Measurements from ENCODE around the gene RDH14.

The RDH14 gene

DNA sequence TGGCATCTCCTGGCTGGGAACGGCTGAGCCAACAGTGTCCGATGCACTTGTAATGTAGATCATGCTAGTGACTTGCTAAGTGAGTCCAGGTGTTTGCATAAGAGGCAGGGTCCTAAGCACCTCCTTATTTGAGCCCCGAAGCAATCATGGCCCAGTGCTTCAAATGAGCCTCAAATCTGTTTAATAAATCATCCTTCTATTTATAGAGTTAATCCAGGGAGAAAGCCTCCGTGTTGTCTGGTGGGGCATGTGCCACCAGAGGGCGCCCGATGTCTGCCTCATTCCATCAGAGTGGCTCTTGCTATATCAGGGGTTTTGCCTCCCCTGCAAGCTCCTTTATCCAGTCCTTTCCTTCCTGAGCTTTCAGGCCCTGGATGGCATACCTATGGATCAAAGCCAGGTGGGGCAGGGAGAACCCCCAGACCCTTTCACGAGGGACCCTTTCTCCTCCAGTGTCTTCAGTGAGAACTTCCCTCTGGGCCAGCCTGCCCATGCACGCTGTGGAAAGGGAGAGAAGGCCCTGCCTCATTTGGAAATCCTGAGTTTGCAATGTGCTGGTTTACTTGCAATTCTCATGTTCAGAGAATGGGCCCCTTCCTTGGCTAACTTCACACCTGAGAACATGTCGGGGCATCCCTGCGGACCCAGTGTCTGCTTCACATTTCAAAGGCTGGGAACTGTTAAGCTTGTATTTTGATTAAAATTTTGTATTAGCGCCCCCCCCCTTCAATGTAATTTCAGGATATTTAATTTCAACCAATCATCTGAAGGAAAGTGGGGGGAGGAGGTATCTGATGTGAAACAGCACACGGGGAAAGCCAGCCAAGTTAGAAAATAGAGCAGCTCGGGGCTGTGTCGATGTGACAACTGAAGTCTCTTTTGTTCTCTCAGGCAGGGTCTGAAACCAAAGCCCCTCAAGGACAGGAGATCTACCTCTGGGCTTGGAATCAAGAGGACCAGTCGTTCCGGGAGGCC, 39.7 kb downstream of the RDH14 start:
- DNase-seq (ENCODE audit: low read depth in 2 of 2): peak; percentile 45 to 53

DNA sequence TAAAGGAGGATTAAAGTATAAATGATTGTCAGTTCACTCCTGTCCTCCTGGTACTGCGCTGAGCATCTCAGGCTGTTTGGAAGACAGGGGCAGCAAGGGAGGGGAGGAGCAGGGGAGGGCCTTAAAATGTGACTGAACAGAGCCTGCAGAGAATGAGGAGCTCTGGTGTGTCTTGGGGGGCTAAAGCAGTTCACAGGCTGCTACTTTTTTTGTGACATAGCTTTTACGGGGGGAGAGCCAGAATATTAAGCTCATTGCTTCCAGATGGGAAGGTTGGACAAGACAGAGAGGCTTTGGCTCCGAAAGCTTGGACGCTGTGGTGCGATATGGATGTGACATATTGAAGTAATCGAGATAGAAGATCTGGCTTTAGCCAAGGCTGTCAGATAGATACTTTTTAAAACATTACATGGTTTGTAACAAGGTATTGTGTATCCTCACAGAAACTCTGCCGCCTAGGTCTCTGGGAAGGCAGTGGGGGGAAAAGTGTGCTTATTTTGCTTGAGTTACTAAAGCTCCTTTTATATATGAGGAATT, 40.5 kb downstream of the RDH14 start:
- no peak for DNase-seq (ENCODE audit: low read depth in 2 of 2)

DNA sequence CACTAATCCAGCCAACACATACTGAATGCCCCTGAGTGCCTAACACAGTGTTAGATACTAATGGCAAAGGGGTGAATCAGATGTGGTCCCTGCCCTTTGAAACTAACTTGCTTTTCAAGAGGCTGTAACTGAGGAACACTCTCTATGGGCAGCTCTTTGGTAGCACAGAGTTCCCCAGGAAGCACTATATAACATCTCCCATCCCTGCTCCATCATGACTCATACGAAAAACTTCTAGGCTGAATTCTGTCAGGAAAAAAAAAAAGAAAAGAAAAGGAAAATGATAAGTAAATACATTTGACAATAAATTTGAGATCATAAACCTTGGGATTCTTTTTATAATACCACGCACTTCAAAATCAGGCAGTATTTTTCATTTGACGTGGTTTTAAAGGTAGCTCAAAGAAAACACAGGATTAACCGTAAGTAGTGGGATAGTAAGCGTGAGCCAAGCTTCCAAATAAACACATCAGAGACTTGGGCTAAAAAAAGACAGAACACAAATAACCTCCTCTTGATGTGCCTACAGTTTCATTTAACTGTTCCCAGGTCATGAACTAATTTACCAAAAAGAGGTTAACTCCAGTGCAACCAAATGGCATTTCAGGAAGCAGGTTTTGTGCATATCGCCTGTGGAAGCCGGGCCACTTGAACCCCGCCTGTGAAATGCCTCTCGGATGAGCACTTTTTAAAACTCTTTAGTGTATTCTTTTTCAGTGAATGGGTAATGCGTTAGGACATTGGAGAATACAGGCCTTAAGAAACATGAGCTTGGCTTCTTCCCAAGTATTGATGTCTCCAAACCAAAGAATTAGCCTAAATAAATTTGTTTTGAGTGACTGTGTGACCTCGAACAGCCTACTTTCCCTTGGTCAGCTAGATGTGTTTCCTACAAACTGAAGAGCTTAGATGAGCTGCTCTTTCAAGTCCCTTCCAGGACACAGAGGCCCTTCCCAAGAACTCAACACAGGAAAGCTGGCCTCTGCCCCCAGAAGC, 42.0 kb downstream of the RDH14 start:
- no peak for DNase-seq (ENCODE audit: low read depth in 2 of 2)

DNA sequence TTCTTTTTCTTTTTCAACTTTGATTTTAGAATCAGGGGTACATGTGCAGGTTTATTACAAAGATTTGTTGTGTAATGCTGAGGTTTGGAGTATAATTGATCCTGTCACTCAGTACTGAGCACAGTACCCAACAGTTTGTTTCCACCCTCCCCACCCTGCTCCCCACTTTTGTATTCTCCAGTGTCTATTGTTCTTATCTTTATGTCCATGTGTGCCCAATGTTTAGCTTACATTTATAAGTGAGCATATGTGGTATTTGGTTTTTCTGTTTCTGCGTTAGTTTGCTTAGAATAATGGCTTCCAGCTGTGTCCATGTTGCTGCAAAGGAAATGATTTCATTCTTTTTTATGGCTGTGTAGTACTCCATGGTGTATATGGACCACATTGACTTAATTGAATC, 43.1 kb downstream of the RDH14 start:
- no peak for DNase-seq (ENCODE audit: low read depth in 2 of 2)

DNA sequence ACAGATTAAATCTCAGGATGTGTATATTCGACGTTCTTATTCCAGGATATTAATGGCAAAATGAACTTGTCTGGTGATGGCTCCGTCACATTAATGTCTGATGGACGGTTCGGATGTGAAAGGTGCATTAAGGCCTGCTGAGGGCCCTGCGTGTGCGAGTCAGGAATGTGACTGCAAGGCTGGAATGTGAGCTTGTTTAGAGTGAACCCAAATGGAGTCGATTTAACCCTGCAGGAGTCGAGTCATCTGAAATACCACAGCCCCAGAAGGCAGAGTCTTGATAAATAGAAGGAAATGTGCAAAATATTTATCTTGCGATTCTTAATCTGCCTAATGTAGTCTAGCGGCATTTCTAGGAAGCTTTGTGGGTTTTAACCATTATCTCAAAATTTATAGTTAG, 44.3 kb downstream of the RDH14 start:
- DNase-seq (ENCODE audit: low read depth in 2 of 2): no peak

DNA sequence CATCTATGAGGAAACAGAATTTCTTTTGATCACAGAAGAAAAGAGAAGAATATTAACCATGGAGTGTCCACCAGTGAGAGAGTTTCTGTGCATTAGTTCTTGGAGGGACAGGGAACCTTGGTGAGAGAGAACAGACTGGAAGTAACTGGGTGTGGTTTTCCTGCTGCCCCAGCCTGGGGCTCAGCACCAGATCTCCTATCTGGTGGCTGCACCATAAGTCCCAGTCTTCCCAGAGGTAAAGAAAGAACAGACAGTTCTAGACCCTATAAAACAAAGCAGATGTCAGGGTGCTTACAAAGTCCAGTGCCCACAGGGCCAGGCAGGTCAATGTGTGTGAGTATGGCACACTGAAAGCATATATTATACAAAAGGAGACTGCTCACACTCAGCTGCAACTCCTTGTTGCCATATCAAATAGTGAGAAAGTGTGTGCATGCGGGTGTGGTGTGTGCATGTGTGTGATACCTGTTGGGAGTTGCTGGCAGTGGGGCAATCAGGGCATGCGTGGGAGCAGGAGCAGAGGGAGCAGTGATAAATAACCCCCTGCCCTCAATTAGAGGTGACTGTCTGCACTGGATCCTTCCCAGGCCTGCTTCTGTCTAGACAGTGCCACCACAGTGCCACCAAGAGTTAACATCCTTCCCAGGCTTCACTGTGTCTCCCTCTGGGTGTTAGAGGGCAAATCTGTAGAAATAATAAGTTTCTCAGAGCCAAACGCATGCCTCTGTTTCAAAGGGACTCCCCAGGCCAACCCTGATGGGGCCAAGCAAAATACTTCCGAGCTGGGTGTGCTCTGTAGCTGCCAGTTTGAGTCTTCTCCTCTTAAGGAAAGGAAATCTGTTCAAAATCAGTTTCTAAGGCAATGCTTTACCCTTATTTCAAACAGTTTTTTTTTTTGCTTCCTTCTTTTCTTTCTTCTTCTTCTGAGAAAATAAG, 45.7 kb downstream of the RDH14 start:
- DNase-seq (ENCODE audit: low read depth in 2 of 2): no peak

DNA sequence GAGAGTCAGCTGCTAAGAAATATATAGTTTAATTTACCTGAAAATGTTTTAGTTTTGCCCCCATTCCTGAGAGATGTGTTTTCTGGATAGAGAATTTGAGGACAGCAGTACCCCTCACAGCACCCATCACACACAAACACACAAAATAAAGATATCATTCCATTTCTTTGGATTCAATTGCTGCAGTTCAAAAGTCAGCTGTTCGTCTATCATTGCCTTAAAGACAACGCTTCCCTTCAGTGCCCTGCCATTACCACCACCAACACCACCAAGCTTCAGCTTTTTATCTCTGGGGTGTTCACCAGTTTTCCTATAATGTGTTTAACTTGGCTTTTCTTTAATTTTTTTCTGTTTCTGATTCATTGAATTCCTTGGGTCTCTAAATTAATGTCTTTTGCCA, 49.7 kb downstream of the RDH14 start:
- no peak for DNase-seq (ENCODE audit: low read depth in 2 of 2)

DNA sequence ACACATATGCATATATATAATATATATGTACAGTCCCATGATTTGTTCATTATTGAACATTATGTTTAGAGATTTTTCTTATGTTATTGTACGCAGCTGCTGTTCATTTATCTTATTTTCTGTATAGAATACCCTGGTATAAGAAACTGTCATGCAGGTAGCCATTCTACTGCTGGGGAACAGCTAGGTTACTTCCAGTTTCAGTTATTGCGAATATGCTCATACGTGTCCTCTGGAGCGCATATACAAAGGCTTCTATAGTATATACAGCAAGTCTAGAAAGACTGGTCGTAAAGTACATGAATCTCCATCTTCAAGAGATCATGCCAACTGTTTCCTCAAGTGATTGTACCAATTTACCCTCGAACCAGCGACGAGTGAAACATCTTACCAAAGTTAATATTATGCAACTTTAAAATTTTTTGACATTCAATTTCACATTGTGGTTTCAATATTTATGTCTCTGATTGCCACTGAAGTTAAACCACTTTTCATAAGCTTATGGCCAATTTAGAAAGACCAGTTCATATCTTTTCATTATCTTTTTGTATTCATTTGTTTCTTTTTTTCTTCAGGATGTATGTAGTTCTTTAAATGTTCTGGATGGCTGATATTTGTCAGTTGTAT, 53.5 kb downstream of the RDH14 start:
- no peak for DNase-seq (ENCODE audit: low read depth in 2 of 2)

DNA sequence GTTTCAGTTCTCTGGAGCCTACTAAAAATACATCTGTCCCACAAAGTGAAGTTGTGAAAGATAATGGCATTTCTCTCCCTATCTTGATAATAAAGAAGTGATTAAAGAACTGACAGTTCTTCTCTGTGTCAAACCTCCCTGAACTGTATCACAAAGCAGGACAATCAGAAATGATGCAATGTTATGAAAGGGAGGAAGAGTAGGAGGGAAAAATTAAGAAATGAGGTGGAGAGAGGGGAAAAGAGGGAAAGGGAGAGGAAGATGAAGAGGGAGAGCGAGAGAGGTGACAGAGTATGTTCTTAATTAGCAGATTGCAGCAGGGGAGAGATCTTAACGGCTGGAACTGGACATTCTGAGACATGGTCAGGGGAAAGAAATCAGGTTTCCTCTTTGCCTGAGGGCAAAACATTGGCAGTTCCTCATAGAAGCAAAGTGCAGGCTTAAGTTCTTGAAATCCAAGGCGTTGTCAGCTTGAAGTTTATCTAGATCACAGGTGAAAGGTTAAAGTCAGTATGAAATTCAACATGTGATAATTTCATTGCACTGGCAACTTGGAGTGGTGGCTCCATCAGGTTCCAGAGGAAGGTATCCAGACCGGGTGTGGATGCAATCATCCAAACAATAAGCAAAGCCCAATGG, 54.6 kb downstream of the RDH14 start:
- DNase-seq (ENCODE audit: low read depth in 2 of 2): no peak
